Central memory CD8-positive, alpha-beta T cell (primary cell): Measurements from ENCODE around the gene BBOF1.
"Not testable (repeated sequence)": the region's sequence is repeated elsewhere in the genome, so short reads cannot be mapped to it uniquely, and the experiment has no call there.

Experiments
- ATAC-seq: fragments of 150-1000 bp; cut with Tn5 transposase; replicated peaks from 2 replicates; pipeline ENCODE4 v1.10.0; 2022; ENCODE audit warnings: mild to moderate bottlenecking, moderate FRiP score, moderate number of reproducible peaks; ENCODE audit not compliant: poor library complexity, severe bottlenecking; ENCODE audit errors: extremely low read depth
- DNase-seq, 2 donors: peaks; one replicate each; pipeline ENCODE4 v3.0.0; 2021; ENCODE audit warnings: low spot score in 2 of 2
- H3K27ac Mint-ChIP-seq: one replicate; pipeline ENCODE4 v1.8.0; 2022; ENCODE audit warnings: low read depth, mild to moderate bottlenecking, moderate library complexity, mixed read lengths
- H3K27me3 Mint-ChIP-seq: one replicate; pipeline ENCODE4 v1.8.0; 2022; ENCODE audit warnings: mixed read lengths
- H3K36me3 Mint-ChIP-seq: one replicate; pipeline ENCODE4 v1.8.0; 2022; ENCODE audit warnings: mild to moderate bottlenecking, moderate library complexity, mixed read lengths; ENCODE audit not compliant: insufficient read depth
- H3K4me1 Mint-ChIP-seq: one replicate; pipeline ENCODE4 v1.8.0; 2022; ENCODE audit warnings: mixed read lengths
- H3K4me3 Mint-ChIP-seq: one replicate; pipeline ENCODE4 v1.8.0; 2022; ENCODE audit warnings: mild to moderate bottlenecking, moderate library complexity, mixed read lengths
- H3K9me3 Mint-ChIP-seq: one replicate; pipeline ENCODE4 v1.8.0; 2022; ENCODE audit warnings: mixed read lengths

The BBOF1 gene, protein sequence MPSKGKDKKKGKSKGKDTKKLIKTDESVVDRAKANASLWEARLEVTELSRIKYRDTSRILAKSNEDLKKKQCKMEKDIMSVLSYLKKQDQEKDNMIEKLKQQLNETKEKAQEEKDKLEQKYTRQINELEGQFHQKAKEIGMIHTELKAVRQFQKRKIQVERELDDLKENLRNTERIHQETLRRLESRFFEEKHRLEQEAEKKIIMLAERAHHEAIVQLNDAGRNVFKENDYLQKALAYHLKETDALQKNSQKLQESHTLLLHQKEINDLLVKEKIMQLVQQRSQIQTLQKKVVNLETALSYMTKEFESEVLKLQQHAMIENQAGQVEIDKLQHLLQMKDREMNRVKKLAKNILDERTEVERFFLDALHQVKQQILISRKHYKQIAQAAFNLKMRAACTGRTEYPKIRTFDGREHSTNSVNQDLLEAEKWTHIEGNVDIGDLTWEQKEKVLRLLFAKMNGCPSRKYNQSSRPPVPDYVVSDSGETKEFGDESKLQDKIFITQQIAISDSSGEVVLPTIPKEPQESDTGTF

DNA sequence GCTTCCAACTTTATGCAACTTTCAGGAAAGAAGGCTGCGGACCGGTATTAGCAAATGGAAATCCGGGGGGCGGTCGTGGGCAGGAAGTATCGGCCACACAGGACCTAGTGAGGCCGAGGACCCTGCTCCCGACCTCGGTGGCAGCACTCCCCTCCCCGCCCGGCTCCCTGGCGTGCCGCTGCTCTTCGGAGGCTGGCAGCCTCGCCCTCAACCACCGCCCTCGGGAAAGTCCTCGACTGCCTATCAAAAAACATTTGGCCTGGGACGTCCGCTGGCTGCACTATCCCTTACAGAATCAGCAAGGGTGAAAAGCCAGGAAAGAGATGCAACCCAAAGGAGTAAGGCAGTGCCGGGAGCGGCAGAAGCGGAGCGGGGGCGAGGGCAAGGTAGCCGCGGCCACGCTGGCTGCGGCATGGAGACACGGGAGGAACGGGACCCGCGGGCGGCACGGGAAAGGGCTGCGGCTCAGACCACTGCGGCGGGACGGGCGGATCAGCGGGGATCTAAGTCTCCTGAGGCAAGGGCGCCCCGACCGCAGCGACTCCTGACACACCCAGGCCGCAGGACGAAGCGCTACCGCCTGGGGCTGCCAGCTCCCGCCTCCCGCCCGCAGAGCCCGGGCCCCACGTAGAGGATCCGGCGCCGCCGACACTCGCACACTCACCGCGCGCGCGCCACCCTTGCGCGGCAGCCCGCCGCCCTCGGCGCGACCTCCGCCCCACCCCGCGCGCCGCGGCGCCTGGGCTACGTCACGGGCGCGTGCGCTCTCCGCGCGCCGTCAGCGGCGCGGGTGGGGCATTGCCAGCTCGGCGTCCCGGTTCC is at the start of gene BBOF1, which contains the start of gene ENTPD5:
Gene BBOF1, plus strand, starts transcription at position 764 of the 822 bp plus-strand sequence. CDS start 130 bp downstream, outside the sequence.
Gene ENTPD5, minus strand, starts transcription at position 703 of the 822 bp plus-strand sequence. CDS start 31,186 bp downstream, outside the sequence.
- peak; percentile 95 for ATAC-seq
- Mint-ChIP-seq H3K27ac (peak within 1 kb of the TSS; percentile 96), H3K36me3 (peaks cover 11% of the 10 kb centered on the region), H3K4me1 (peaks cover 11% of the 10 kb centered on the region), H3K27me3 (no peaks in the 10 kb centered on the region), H3K9me3 (no peaks in the 10 kb centered on the region), H3K4me3 (peak within 1 kb of the TSS; percentile 85)
- DNase-seq, result peak; percentile 75 to 80

DNA sequence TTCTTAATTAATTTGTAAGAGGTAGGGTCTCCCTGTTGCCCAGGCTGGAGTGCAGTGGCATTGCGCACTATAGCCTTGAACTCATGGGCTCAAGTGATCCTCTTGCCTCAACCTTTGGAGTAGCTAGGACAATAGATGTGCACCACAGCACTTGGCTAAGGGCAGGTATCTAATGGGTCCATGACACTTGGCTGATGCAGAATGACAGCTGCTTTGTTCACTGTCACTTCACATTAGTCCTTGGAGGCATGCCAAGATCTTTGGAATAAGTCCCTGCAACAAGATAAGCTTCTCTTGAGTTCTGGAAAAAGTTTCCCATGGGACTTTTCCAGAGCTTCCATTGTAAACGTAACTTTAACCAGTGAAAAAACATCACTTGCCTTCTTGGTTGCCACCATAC is 45.7 kb upstream of the BBOF1 start:
- Mint-ChIP-seq H3K4me1 (no peaks in the 10 kb centered on the region), H3K27me3 (no peaks in the 10 kb centered on the region), H3K27ac (no peak overlapping the region), H3K4me3 (no peak overlapping the region), H3K36me3 (peaks cover 16% of the 10 kb centered on the region), H3K9me3 (no peaks in the 10 kb centered on the region)
- ATAC-seq, result no peak
- no peak for DNase-seq

DNA sequence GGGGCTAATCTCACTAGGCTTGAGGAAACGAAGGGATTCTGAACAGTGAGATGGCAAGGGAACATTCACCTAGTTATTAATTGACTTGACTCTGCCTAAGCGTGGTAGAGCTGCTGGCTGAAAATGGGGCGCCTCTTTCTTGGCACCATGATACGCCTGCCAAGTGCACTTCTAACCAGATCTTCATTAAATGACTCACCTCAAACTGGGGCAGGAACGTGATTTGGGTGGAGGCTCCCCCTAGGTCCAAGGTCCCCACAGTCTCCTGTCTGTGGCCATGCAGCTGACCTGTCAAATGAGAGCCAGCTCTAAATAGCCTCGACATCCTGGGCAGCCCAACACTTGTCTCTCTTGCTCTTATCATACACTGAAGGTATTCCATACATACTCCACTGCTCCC is 43.0 kb upstream of the BBOF1 start:
- H3K4me3 Mint-ChIP-seq, result no peak overlapping the region
- DNase-seq (no peak), ATAC-seq (no peak)
- H3K9me3 Mint-ChIP-seq, result no peaks in the 10 kb centered on the region
- no peaks in the 10 kb centered on the region for H3K4me1 Mint-ChIP-seq
- no peaks in the 10 kb centered on the region for H3K27me3 Mint-ChIP-seq
- H3K36me3 Mint-ChIP-seq, result peaks cover 11% of the 10 kb centered on the region
- H3K27ac Mint-ChIP-seq, result no peak overlapping the region

DNA sequence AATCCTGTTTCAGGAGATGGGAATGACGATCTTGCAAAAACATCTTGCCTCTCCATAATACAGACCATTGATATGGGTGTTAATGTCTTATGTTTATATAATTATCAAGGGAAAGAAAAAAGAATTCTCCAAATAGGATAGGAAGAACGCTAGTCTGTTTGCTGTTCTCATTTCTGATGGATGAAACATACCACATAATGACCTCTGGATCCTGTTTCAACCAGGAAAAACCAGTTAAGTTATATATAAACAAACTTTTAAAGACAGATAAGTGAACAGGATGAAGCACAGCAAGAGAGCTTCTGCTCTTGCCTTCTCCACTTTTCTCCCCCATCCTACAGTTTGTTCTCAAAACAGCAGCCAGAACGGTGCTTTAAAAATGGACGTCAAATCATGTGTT is 41.3 kb upstream of the BBOF1 start:
- no peak for ATAC-seq
- no peak for DNase-seq
- Mint-ChIP-seq H3K4me3 (no peak overlapping the region), H3K9me3 (no peaks in the 10 kb centered on the region), H3K36me3 (peaks cover 3% of the 10 kb centered on the region), H3K27ac (peak overlapping the region; percentile 66), H3K4me1 (no peaks in the 10 kb centered on the region), H3K27me3 (no peaks in the 10 kb centered on the region)

DNA sequence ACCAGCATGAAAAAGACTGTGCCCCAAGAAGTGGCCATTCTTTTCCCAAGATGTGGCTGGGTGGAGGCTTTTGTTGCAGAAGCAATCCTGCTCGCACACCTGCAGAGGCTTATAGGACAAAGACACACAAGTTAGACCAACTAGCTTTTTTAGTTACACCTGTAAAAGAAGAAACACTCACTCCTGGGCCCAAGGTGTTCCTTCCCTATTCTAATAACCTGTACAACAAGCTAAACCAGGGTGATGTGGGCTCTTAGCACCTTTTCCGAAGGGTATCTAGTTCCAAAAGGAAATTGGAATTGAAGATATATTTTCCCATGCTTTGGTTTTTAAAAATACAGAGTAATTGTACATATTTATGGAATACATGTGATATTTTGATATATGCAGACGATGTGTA is 31.1 kb upstream of the BBOF1 start:
- Mint-ChIP-seq H3K36me3 (peaks cover 9% of the 10 kb centered on the region), H3K9me3 (no peaks in the 10 kb centered on the region), H3K27me3 (no peaks in the 10 kb centered on the region), H3K27ac (no peak overlapping the region), H3K4me1 (no peaks in the 10 kb centered on the region), H3K4me3 (no peak overlapping the region)
- ATAC-seq (no peak), DNase-seq (no peak)

DNA sequence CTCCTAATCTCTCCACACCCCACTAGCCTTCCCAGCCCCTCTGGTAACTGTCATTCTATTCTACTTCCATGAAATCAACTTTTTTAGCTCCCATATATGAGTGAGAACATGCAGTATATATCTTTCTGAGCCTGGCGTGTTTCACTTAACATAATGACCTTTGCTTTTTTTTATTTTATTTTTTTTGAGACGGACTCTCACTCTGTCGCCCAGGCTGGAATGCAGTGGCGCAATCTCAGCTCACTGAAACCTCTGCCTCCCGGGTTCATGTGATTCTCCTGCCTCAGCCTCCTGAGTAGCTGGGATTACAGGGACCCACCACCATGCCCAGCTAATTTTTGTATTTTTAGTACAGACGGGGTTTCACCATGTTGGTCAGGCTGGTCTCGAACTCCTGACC is 30.5 kb upstream of the BBOF1 start:
- H3K9me3 Mint-ChIP-seq, H3K4me3 Mint-ChIP-seq, DNase-seq, H3K27ac Mint-ChIP-seq, ATAC-seq, H3K36me3 Mint-ChIP-seq, H3K27me3 Mint-ChIP-seq, H3K4me1 Mint-ChIP-seq: not testable (repeated sequence)

DNA sequence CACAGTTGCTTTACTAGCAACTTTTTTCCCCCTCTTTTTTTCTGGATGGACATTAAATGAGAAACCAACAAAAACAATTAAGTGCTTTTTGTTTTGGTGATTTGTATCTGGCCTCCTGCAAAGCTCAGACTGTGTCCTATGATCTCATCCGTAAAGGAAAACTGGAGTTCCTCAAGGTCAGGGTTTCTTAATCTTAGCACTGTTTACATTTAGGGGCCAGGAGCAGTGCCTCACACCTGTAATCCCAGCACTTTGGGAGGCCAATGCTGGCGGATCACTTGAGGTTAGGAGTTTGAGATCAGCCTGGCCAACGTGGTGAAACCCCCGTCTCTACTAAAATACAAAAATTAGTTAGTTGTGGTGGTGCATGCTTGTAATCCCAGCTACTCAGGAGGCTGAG is 28.1 kb upstream of the BBOF1 start:
- H3K4me1 Mint-ChIP-seq, result no peaks in the 10 kb centered on the region
- peaks cover 5% of the 10 kb centered on the region for H3K36me3 Mint-ChIP-seq
- no peak overlapping the region for H3K4me3 Mint-ChIP-seq
- no peak overlapping the region for H3K27ac Mint-ChIP-seq
- ATAC-seq (no peak), DNase-seq (no peak)
- H3K9me3 Mint-ChIP-seq, result no peaks in the 10 kb centered on the region
- no peaks in the 10 kb centered on the region for H3K27me3 Mint-ChIP-seq

DNA sequence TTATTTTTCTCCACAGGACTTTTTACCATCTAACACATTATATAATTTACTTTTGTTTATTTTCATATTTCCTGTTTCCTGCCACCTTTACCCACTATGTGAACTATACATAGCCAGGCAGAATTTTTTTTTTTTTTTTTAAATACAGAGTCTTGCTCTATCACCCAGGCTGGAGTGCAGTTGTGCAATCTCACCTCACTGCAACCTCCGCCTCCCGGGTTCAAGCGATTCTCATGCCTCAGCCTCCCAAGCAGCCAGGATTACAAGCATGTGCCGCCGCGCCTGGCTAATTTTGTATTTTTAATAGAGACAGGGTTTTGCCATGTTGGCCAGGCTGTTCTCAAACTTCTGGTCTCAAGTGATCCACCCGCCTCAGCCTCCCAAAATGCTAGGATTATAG is 24.2 kb upstream of the BBOF1 start:
- H3K27me3 Mint-ChIP-seq, DNase-seq, ATAC-seq, H3K27ac Mint-ChIP-seq, H3K9me3 Mint-ChIP-seq, H3K36me3 Mint-ChIP-seq, H3K4me1 Mint-ChIP-seq, H3K4me3 Mint-ChIP-seq: not testable (repeated sequence)

DNA sequence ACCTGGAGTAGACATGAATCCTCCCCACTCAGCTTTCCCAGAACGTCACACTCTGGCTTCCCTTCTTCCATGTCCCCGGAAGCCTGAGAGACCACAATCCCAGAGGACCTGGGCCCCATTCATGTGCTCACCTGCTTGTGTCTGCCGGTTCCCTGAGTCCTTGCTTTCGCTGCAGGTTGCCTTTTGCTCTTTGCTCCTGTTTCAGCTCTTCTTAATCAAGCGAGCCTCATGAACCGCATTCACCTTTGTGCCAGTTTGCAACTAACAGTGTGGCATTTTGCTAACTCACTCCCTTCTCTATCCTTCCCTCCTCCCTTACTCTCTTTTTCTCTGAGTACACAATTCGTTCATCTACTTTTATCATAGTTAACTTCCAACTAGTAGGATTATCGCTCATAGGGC is 23.2 kb upstream of the BBOF1 start:
- H3K27ac Mint-ChIP-seq, result no peak overlapping the region
- DNase-seq, result no peak
- H3K36me3 Mint-ChIP-seq, result peaks cover 5% of the 10 kb centered on the region
- no peak overlapping the region for H3K4me3 Mint-ChIP-seq
- no peaks in the 10 kb centered on the region for H3K9me3 Mint-ChIP-seq
- ATAC-seq, result no peak
- no peaks in the 10 kb centered on the region for H3K27me3 Mint-ChIP-seq
- no peaks in the 10 kb centered on the region for H3K4me1 Mint-ChIP-seq

DNA sequence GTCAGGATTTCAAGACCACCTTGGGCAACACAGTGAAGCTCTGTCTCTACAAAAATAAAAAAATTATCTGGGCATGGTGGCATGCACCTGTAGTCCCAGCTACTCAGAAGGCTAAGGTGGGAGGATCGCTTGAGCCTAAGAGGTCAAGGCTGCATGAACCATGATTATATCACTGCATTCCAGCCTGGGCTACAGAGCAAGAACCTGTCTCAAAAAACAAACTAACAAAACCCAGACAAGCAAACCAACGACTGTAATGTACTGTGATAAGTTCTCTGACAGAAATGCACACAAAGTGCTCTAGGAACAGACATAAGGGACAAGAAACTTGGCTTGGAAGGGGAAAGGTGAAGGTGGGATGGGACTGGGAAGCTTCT is 22.4 kb upstream of the BBOF1 start:
- no peak overlapping the region for H3K27ac Mint-ChIP-seq
- no peak for ATAC-seq
- no peak for DNase-seq
- no peaks in the 10 kb centered on the region for H3K9me3 Mint-ChIP-seq
- H3K27me3 Mint-ChIP-seq, result no peaks in the 10 kb centered on the region
- peaks cover 4% of the 10 kb centered on the region for H3K36me3 Mint-ChIP-seq
- no peak overlapping the region for H3K4me3 Mint-ChIP-seq
- H3K4me1 Mint-ChIP-seq, result no peaks in the 10 kb centered on the region

DNA sequence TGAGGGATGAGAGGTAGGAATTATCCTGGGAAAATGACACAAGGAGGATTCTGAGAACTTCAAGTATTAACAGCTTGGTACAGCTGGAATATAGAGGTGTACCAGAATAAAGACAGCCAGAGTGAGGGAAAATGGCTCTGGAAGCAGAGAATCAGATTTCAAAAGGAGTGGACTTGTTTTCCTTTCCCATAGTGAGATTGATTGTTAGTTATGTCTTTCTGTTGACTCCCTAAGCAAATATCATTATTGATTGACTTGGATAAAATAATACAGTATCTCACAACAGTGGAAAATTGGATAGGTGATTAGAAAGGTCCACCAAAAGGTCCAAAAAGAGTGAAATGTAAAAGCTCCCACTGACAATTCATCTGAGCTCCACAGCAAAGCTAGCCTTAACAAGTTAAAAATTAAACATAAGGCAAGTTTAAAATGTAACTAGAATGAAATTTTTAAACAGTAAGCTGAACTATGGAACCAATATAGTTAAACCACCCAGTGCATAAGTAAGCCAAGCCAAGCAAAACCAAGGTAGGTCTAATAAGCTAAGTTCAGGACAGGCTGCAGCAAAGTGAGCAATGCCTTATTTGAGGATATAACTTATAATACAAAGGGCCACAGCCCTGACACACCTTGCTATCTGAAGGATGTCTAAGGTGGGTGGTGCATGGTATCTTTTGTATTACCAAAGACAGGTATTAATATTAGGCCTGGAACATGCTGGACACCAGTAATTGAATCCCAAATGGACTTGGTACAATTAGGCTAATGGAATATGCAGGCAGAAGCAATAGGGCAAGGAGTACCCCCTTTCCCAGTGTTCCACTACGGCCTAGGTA is 21.8 kb upstream of the BBOF1 start:
- peaks cover 4% of the 10 kb centered on the region for H3K36me3 Mint-ChIP-seq
- DNase-seq (no peak), ATAC-seq (no peak)
- no peaks in the 10 kb centered on the region for H3K4me1 Mint-ChIP-seq
- H3K27me3 Mint-ChIP-seq, result no peaks in the 10 kb centered on the region
- no peak overlapping the region for H3K4me3 Mint-ChIP-seq
- no peaks in the 10 kb centered on the region for H3K9me3 Mint-ChIP-seq
- H3K27ac Mint-ChIP-seq, result no peak overlapping the region

DNA sequence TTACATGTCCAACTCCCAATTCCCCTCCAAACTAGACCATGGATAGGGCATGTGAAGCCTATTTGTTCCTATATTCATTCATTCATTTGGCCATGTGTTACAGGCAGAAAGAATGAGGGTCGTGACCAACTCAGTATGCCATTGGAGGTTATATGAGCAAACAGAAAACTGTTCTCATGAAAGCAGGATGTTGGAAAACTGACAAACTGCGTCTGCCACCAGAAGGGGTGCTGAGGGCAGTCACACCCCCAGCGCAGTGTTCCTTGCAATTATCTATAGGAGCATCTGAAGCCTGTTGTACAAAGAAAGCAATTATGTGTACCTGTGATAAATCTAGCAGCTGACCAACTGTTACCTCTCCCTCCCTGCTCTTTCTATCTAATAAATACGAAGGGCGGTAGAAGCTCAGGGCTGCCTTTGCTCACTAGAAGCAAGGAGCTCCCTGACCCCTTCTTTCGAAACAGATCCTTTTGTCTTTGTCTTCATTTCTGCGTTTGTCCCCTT is 21.2 kb upstream of the BBOF1 start:
- Mint-ChIP-seq H3K4me3 (no peak overlapping the region), H3K27ac (no peak overlapping the region), H3K27me3 (no peaks in the 10 kb centered on the region), H3K9me3 (no peaks in the 10 kb centered on the region), H3K4me1 (no peaks in the 10 kb centered on the region), H3K36me3 (peaks cover 5% of the 10 kb centered on the region)
- DNase-seq (no peak), ATAC-seq (no peak)
